ENCODE data around the gene NDRG4. TPM values are rescaled to one million over a fixed set of nuclear protein-coding genes. Genes with fewer than 3 reads are reported as not detected.
A peak's percentile ranks its signal among the peaks of the same experiment; 100 is the strongest.

The NDRG4 gene
- total RNA-seq = 1 to 10 TPM in 4 of 6 experiments, under 1 TPM in 2; 0.76 to 2.9 (median 2.1) TPM
- long read RNA-seq = 0 reads

GRCh38 chr16:58499615-58500351 is at the start of gene NDRG4:
Gene NDRG4, plus strand, starts transcription at chr16:58500143. Its CDS starts 106 bp downstream, at chr16:58500249.
- TF ChIP-seq POLR2A (IDR thresholded peaks at IDR 0.05) (no peak), CTCF (IDR thresholded peaks at IDR 0.05) (no peak)
- H3K4me3 ChIP-seq = no peak within 1 kb of the TSS
- intact Hi-C loops (cut with DNase I) = no loop called here
- no peaks in the 10 kb centered on the region for H3K27me3 ChIP-seq
- no peaks in the 10 kb centered on the region for H3K36me3 ChIP-seq
- DNase-seq (no peak), ATAC-seq (peak in 3 of 4 donors; percentile 15 to 31 (median 19))
- H3K27ac ChIP-seq = no peak within 1 kb of the TSS
- no CpG with 5 or more reads among the region's 24 CpGs for WGBS (ENCODE audit: insufficient coverage, low coverage, low lambda C conversion rate, missing lambda C conversion rate)
- H3K4me1 ChIP-seq = peaks cover 0 to 4% (median 0%) of the 10 kb centered on the region in 4 donors
- no peaks in the 10 kb centered on the region for H3K9me3 ChIP-seq

GRCh38 chr16:58450590-58450989 is 49.4 kb upstream of the NDRG4 start:
- intact Hi-C loops (cut with DNase I) = no loop called here
- Histone ChIP-seq H3K36me3 (no peaks in the 10 kb centered on the region), H3K27ac (no peak overlapping the region), H3K27me3 (no peaks in the 10 kb centered on the region), H3K4me1 (no peaks in the 10 kb centered on the region), H3K9me3 (no peaks in the 10 kb centered on the region), H3K4me3 (no peak overlapping the region)
- WGBS (ENCODE audit: insufficient coverage, low coverage, low lambda C conversion rate, missing lambda C conversion rate) = 65% methylated on average over 7 of the region's 7 CpGs
- DNase-seq = no peak
- ATAC-seq = no peak
- TF ChIP-seq POLR2A (IDR thresholded peaks at IDR 0.05) = no peak
- TF ChIP-seq CTCF (IDR thresholded peaks at IDR 0.05) = no peak

GRCh38 chr16:58451265-58451689 is 48.7 kb upstream of the NDRG4 start:
- Histone ChIP-seq H3K4me1 (no peaks in the 10 kb centered on the region), H3K4me3 (no peak overlapping the region), H3K27me3 (no peaks in the 10 kb centered on the region), H3K9me3 (no peaks in the 10 kb centered on the region), H3K36me3 (no peaks in the 10 kb centered on the region), H3K27ac (no peak overlapping the region)
- 70% methylated on average over 2 of the region's 3 CpGs for WGBS (ENCODE audit: insufficient coverage, low coverage, low lambda C conversion rate, missing lambda C conversion rate)
- ATAC-seq = no peak
- intact Hi-C loops (cut with DNase I) = no loop called here
- TF ChIP-seq POLR2A (IDR thresholded peaks at IDR 0.05) (no peak), CTCF (IDR thresholded peaks at IDR 0.05) (no peak)
- no peak for DNase-seq

- Histone ChIP-seq H3K27me3 (no peaks in the 10 kb centered on the region), H3K4me3 (no peak overlapping the region), H3K36me3 (no peaks in the 10 kb centered on the region), H3K27ac (no peak overlapping the region), H3K9me3 (no peaks in the 10 kb centered on the region), H3K4me1 (no peaks in the 10 kb centered on the region)
- DNase-seq (no peak), ATAC-seq (peak in 2 of 4 donors; percentile 9 to 95)
- intact Hi-C loops (cut with DNase I) = no loop called here
- WGBS (ENCODE audit: insufficient coverage, low coverage, low lambda C conversion rate, missing lambda C conversion rate) = 79% methylated on average over 1 of the region's 1 CpG
- TF ChIP-seq CTCF (IDR thresholded peaks at IDR 0.05) = no peak
Measured at GRCh38 chr16:58451945-58452401, 48.0 kb upstream of the NDRG4 start.
